Mammary epithelial cell (primary cell): Measurements from ENCODE around the gene TAF11L10.

Experiments used
- EZH2 ChIP-seq: IDR thresholded peaks from 2 replicates; pipeline ENCODE4 v1.6.1; 2012; ENCODE audit warnings: low read length, inconsistent platforms, borderline replicate concordance
- TF ChIP-seq, protein P1 (sequence below), 2 donors: IDR thresholded peaks in 1 of 2; conservative IDR thresholded peaks in 1 of 2; 2 replicates each; pipeline ENCODE4 v1.5.1; 2011 to 2012; ENCODE audit warnings: inconsistent platforms in 2 of 2, low read length in 2 of 2, mild to moderate bottlenecking in 2 of 2, control low read depth in 1 of 2, low read depth in 1 of 2; ENCODE audit not compliant: insufficient read depth in 1 of 2; ENCODE audit errors: extremely low read depth in 1 of 2

DNA sequence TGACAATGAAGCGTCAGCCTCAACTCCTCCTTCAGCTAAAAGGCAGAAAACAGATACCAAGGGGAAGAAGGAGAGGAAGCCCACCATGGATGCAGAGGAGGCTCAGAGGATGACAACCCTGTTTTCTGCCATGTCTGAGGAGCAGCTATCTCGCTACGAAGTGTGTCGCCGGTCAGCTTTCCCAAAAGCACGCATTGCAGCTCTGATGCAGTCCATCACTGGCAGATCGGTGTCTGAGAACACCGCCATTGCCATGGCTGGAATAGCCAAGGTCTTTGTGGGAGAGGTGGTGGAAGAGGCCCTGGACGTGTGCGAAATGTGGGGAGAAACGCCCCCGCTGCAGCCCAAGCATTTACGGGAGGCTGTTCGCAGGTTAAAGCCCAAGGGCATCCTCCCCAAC is 7.3 kb upstream of the TAF11L10 start:
- TF ChIP-seq, protein P1, sequence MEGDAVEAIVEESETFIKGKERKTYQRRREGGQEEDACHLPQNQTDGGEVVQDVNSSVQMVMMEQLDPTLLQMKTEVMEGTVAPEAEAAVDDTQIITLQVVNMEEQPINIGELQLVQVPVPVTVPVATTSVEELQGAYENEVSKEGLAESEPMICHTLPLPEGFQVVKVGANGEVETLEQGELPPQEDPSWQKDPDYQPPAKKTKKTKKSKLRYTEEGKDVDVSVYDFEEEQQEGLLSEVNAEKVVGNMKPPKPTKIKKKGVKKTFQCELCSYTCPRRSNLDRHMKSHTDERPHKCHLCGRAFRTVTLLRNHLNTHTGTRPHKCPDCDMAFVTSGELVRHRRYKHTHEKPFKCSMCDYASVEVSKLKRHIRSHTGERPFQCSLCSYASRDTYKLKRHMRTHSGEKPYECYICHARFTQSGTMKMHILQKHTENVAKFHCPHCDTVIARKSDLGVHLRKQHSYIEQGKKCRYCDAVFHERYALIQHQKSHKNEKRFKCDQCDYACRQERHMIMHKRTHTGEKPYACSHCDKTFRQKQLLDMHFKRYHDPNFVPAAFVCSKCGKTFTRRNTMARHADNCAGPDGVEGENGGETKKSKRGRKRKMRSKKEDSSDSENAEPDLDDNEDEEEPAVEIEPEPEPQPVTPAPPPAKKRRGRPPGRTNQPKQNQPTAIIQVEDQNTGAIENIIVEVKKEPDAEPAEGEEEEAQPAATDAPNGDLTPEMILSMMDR (conservative IDR thresholded peaks at IDR 0.05 in 1 of 2, IDR thresholded peaks at IDR 0.05 in 1 of 2; ENCODE audit: extremely low read depth in 1 of 2, insufficient read depth in 1 of 2, low read depth in 1 of 2, low read length in 2 of 2) = no peak
- TF ChIP-seq EZH2 = no peak
